ENCODE measurements around the gene ZNF232. TPM values are rescaled to one million over a fixed set of nuclear protein-coding genes. Genes with fewer than 3 reads are reported as not detected.
"Not testable (repeated sequence)": the region's sequence is repeated elsewhere in the genome, so short reads cannot be mapped to it uniquely, and the experiment has no call there.

ZNF232 gene
- total RNA-seq, 1 donor from 2014 or later, result 9.4 TPM

GRCh38 chr17:5123343-5124124, 11.9 kb upstream of the ZNF232 start:
- H3K4me3 ChIP-seq (ENCODE audit: insufficient read depth, low read depth, low read length), result no peak overlapping the region
- H3K27me3 ChIP-seq (ENCODE audit: insufficient read depth, low read length), result peaks cover 14% of the 10 kb centered on the region
- Mint-ChIP-seq H3K27ac (ENCODE audit: unreplicated experiment) (no peak overlapping the region), H3K36me3 (ENCODE audit: low read depth, unreplicated experiment) (peaks cover 10% of the 10 kb centered on the region), H3K4me1 (ENCODE audit: low read depth, unreplicated experiment) (no peaks in the 10 kb centered on the region), H3K4me3 (ENCODE audit: unreplicated experiment) (no peak overlapping the region), H3K27me3 (ENCODE audit: low read depth, unreplicated experiment) (peaks cover 35% of the 10 kb centered on the region), H3K9me3 (ENCODE audit: unreplicated experiment) (peaks cover 7% of the 10 kb centered on the region)
- H3K9me3 ChIP-seq (ENCODE audit: insufficient read depth, low read depth, low read length), result no peaks in the 10 kb centered on the region
- no peak overlapping the region for H2AFZ ChIP-seq (ENCODE audit: low read depth, low read length)
- no peak overlapping the region for H3K27ac ChIP-seq (ENCODE audit: low read depth, low read length)
- no peak for TF ChIP-seq CTCF (IDR thresholded peaks at IDR 0.05; ENCODE audit: insufficient read depth, low read depth, low read length)
- TF ChIP-seq EZH2 (IDR thresholded peaks at IDR 0.05; ENCODE audit: insufficient read depth, low read length), result no peak
- DNase-seq (ENCODE audit: low read depth) (no peak), FAIRE-seq (no peak)
- no peak overlapping the region for H3K9ac ChIP-seq (ENCODE audit: low read length)
- H4K20me1 ChIP-seq (ENCODE audit: insufficient read depth, low read length), result no peaks in the 10 kb centered on the region
- H3K4me2 ChIP-seq (ENCODE audit: low read length), result no peak overlapping the region
- no peaks in the 10 kb centered on the region for H3K79me2 ChIP-seq (ENCODE audit: insufficient read depth, low read length)
- H3K4me1 ChIP-seq (ENCODE audit: insufficient read depth, low read length), result peaks cover 4% of the 10 kb centered on the region
- H3K36me3 ChIP-seq (ENCODE audit: insufficient read depth, low read length), result no peaks in the 10 kb centered on the region

- Mint-ChIP-seq H3K4me3 (ENCODE audit: unreplicated experiment) (no peak overlapping the region), H3K27me3 (ENCODE audit: low read depth, unreplicated experiment) (peaks cover 35% of the 10 kb centered on the region), H3K9me3 (ENCODE audit: unreplicated experiment) (peaks cover 7% of the 10 kb centered on the region), H3K4me1 (ENCODE audit: low read depth, unreplicated experiment) (no peaks in the 10 kb centered on the region), H3K36me3 (ENCODE audit: low read depth, unreplicated experiment) (peaks cover 10% of the 10 kb centered on the region), H3K27ac (ENCODE audit: unreplicated experiment) (no peak overlapping the region)
- no peaks in the 10 kb centered on the region for H3K79me2 ChIP-seq (ENCODE audit: insufficient read depth, low read length)
- TF ChIP-seq CTCF (IDR thresholded peaks at IDR 0.05; ENCODE audit: insufficient read depth, low read depth, low read length), result no peak
- peak; percentile 68 for TF ChIP-seq EZH2 (IDR thresholded peaks at IDR 0.05; ENCODE audit: insufficient read depth, low read length)
- no peaks in the 10 kb centered on the region for H3K9me3 ChIP-seq (ENCODE audit: insufficient read depth, low read depth, low read length)
- H3K36me3 ChIP-seq (ENCODE audit: insufficient read depth, low read length), result no peaks in the 10 kb centered on the region
- no peaks in the 10 kb centered on the region for H4K20me1 ChIP-seq (ENCODE audit: insufficient read depth, low read length)
- peak overlapping the region; percentile 77 for H2AFZ ChIP-seq (ENCODE audit: low read depth, low read length)
- FAIRE-seq (no peak), DNase-seq (ENCODE audit: low read depth) (no peak)
- H3K27me3 ChIP-seq (ENCODE audit: insufficient read depth, low read length), result peaks cover 16% of the 10 kb centered on the region
- peak overlapping the region; percentile 81 for H3K4me2 ChIP-seq (ENCODE audit: low read length)
- H3K27ac ChIP-seq (ENCODE audit: low read depth, low read length), result no peak overlapping the region
- H3K4me1 ChIP-seq (ENCODE audit: insufficient read depth, low read length), result peaks cover 4% of the 10 kb centered on the region
- peak overlapping the region; percentile 18 for H3K9ac ChIP-seq (ENCODE audit: low read length)
- peak overlapping the region; percentile 49 for H3K4me3 ChIP-seq (ENCODE audit: insufficient read depth, low read depth, low read length)
These were observed 11.1 kb upstream of the ZNF232 start for GRCh38 chr17:5122586-5123342.

GRCh38 chr17:5122056-5122455, 10.4 kb upstream of the ZNF232 start:
- not testable (repeated sequence) for H3K79me2 ChIP-seq (ENCODE audit: insufficient read depth, low read length); FAIRE-seq; H3K4me1 Mint-ChIP-seq (ENCODE audit: low read depth, unreplicated experiment); H3K36me3 Mint-ChIP-seq (ENCODE audit: low read depth, unreplicated experiment); H3K36me3 ChIP-seq (ENCODE audit: insufficient read depth, low read length); H3K4me3 ChIP-seq (ENCODE audit: insufficient read depth, low read depth, low read length); H3K9ac ChIP-seq (ENCODE audit: low read length); H3K9me3 Mint-ChIP-seq (ENCODE audit: unreplicated experiment); H4K20me1 ChIP-seq (ENCODE audit: insufficient read depth, low read length); DNase-seq (ENCODE audit: low read depth); H3K4me3 Mint-ChIP-seq (ENCODE audit: unreplicated experiment); H3K9me3 ChIP-seq (ENCODE audit: insufficient read depth, low read depth, low read length); H3K27ac Mint-ChIP-seq (ENCODE audit: unreplicated experiment); H3K4me1 ChIP-seq (ENCODE audit: insufficient read depth, low read length); H3K27ac ChIP-seq (ENCODE audit: low read depth, low read length)
- peak overlapping the region; percentile 77 for H2AFZ ChIP-seq (ENCODE audit: low read depth, low read length)
- peak overlapping the region; percentile 81 for H3K4me2 ChIP-seq (ENCODE audit: low read length)
- peaks cover 36% of the 10 kb centered on the region for H3K27me3 Mint-ChIP-seq (ENCODE audit: low read depth, unreplicated experiment)
- H3K27me3 ChIP-seq (ENCODE audit: insufficient read depth, low read length), result peaks cover 20% of the 10 kb centered on the region
